NB4 (cell line): ENCODE data around the gene PSME4.

Experiments
- DNase-seq: peaks from one replicate; pipeline ENCODE4 v3.0.0; 2010; ENCODE audit warnings: low read depth
- H3K4me3 ChIP-seq: one replicate; pipeline ENCODE4 v1.5.1; 2011; ENCODE audit warnings: mild to moderate bottlenecking, low read depth, low read length, moderate library complexity
- MYC ChIP-seq: IDR thresholded peaks from 2 replicates; pipeline ENCODE4 v1.6.1; 2011; ENCODE audit warnings: low read depth, low read length
- POLR2A ChIP-seq: IDR thresholded peaks from 2 replicates; pipeline ENCODE4 v1.6.1; 2011; ENCODE audit warnings: mild to moderate bottlenecking; ENCODE audit not compliant: insufficient read length; ENCODE audit errors: extremely low read depth
- TF ChIP-seq, protein P1 (sequence below): IDR thresholded peaks from 2 replicates; pipeline ENCODE4 v1.6.1; 2011; ENCODE audit warnings: low read depth, low read length
- TF ChIP-seq, protein P2 (sequence below): IDR thresholded peaks from one replicate; pipeline ENCODE4 v1.5.1; 2012; ENCODE audit warnings: low read depth, low read length

The PSME4 gene, protein sequence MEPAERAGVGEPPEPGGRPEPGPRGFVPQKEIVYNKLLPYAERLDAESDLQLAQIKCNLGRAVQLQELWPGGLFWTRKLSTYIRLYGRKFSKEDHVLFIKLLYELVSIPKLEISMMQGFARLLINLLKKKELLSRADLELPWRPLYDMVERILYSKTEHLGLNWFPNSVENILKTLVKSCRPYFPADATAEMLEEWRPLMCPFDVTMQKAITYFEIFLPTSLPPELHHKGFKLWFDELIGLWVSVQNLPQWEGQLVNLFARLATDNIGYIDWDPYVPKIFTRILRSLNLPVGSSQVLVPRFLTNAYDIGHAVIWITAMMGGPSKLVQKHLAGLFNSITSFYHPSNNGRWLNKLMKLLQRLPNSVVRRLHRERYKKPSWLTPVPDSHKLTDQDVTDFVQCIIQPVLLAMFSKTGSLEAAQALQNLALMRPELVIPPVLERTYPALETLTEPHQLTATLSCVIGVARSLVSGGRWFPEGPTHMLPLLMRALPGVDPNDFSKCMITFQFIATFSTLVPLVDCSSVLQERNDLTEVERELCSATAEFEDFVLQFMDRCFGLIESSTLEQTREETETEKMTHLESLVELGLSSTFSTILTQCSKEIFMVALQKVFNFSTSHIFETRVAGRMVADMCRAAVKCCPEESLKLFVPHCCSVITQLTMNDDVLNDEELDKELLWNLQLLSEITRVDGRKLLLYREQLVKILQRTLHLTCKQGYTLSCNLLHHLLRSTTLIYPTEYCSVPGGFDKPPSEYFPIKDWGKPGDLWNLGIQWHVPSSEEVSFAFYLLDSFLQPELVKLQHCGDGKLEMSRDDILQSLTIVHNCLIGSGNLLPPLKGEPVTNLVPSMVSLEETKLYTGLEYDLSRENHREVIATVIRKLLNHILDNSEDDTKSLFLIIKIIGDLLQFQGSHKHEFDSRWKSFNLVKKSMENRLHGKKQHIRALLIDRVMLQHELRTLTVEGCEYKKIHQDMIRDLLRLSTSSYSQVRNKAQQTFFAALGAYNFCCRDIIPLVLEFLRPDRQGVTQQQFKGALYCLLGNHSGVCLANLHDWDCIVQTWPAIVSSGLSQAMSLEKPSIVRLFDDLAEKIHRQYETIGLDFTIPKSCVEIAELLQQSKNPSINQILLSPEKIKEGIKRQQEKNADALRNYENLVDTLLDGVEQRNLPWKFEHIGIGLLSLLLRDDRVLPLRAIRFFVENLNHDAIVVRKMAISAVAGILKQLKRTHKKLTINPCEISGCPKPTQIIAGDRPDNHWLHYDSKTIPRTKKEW (N-terminal part only)

DNA sequence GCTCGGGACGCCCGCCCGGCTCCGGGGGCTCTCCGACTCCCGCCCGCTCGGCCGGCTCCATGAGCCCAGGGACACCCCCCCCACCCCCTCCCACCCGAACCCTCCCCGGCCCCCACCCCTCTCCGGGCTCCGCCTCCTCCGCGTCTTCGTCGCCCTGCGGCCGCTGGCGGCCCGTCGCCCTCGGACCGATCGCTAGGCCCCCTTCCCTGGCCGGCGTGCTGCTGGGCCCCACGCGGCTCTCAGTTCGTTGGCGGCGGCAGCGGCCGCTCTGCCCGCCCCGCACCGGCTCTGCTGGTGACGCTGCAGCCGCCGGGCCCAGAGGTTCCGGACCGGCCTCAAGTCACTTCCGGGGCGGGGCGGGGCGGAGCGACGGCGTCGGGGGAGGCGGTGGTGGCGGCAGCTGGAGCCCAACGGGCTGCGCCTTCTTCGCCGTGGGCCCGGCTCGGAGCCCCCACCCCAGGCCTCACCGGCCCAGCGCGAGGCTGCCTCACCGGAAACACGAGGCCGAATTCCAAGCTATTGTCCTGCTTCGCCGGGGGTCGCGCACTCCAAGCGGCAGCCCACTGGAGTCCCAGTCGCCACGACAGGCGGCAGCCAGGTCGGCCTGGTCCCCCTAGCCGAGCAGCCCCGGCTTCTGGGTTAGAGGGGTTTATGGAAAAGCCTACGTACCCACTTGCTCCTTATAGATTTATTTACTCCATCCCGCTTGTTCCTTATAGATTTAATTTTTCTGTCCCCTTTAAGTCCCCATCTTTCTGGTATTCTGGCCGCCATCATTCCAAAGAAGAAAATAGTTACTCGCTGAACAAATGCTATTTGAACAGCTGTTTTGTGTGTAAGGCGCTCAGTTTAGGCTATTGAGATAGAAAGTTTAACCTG is at the start of gene PSME4:
TSS of gene PSME4 (minus strand) at position 270 of the 879 bp plus-strand sequence. CDS start at position 61, 209 bp downstream.
- DNase-seq = peak; percentile 95
- TF ChIP-seq POLR2A = peak; percentile 95
- TF ChIP-seq MYC = peak; percentile 90; the same call in 1 of the 2 replicates
- TF ChIP-seq, protein P1, sequence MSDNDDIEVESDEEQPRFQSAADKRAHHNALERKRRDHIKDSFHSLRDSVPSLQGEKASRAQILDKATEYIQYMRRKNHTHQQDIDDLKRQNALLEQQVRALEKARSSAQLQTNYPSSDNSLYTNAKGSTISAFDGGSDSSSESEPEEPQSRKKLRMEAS = peak; percentile 70
- TF ChIP-seq, protein P2, sequence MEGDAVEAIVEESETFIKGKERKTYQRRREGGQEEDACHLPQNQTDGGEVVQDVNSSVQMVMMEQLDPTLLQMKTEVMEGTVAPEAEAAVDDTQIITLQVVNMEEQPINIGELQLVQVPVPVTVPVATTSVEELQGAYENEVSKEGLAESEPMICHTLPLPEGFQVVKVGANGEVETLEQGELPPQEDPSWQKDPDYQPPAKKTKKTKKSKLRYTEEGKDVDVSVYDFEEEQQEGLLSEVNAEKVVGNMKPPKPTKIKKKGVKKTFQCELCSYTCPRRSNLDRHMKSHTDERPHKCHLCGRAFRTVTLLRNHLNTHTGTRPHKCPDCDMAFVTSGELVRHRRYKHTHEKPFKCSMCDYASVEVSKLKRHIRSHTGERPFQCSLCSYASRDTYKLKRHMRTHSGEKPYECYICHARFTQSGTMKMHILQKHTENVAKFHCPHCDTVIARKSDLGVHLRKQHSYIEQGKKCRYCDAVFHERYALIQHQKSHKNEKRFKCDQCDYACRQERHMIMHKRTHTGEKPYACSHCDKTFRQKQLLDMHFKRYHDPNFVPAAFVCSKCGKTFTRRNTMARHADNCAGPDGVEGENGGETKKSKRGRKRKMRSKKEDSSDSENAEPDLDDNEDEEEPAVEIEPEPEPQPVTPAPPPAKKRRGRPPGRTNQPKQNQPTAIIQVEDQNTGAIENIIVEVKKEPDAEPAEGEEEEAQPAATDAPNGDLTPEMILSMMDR = no peak
- H3K4me3 ChIP-seq = peak within 1 kb of the TSS; percentile 90

DNA sequence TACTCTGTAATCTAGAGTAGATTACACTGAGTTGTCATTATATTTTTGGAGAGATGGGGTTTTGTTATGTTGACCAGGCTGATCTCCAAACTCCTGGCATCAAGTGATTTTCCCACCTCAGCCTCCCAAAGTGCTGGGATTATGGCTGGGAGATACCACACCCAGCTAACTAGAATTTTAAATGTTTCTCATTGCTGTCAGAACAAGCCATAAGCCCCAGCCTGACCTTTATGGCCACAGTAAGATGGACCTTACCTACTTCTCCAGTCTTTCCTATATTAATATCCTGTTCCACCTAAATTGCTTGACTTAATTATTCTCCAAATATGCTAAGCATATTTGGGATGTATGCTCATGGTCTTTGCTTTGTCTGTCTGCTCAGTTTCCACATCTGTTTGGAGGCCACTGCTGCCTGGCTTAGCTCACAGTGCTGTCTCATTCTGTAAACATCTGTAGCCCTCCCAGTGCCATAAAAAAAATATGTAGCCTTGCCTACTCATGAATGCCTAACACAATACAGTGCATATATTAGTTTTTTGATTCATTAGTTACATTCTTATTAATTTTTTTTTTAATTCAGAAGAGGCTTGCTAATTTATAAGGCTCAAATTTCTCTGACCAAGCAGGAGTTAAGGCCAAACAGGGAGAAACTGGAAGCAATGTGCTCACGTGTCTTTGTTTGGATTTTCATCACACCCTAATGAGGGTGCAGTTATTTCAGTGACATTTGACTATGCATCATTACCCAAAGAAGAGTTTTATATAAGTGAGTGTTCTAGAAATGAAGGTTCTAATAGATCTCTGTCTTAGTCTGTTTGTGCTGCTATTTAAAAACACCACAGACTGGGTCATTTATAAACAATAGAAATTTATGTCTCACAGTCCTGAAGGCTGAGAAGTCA is 45.3 kb upstream of the PSME4 start:
- no peak overlapping the region for H3K4me3 ChIP-seq
- TF ChIP-seq MYC (no peak), POLR2A (no peak)
- TF ChIP-seq, protein P2 = no peak
- TF ChIP-seq, protein P1 = no peak
- no peak for DNase-seq

DNA sequence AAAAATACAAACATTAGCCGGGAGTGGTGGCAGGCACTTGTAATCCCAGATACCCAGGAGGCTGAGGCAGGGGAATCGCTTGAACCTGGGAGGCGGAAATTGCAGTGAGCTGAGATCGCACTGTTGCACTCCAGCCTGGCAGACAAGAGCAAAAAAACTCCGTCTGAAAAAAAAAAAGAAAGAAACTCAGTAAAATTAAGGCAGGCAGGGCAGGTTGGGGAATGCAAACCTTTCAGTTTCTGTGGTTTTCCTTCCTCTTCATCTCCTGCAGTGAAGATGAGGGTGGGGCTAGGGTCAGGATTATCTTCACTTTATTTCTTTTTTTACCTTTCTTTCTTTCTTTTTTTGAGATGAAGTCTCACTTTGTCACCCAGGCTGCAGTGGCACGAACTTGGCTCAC is 43.2 kb upstream of the PSME4 start:
- no peak for DNase-seq
- no peak overlapping the region for H3K4me3 ChIP-seq
- TF ChIP-seq, protein P1 = no peak
- TF ChIP-seq, protein P2 = no peak
- no peak for TF ChIP-seq POLR2A

DNA sequence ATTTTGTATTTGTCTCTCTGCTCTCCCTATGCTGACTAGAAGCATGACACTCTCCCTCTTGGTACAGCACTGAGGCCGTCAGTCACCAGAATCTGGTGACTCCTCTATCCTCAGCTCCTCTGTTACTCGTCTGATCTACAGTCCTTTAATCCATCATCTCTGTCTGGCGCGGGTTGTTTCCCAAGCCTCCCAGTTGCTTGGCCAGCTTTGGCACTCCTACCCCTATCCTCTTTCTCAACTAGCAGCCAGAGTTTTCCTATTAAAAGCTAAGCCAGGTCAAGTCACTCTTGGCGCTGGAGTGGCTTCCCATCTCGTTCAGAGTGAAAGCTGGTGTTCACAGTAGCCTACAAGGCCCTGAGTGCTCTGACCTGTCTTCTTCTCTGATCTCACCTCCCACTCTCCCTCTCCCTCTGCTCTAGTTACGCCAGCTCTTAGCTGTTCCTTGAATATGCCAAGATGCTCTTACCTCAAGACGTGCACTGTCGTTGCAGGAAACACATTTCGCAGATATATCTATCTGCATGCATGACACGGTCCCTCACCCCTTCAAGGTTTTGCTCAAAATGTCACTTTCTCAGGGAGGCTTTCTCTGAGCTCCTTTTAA is 41.8 kb upstream of the PSME4 start:
- TF ChIP-seq POLR2A (no peak), MYC (no peak)
- TF ChIP-seq, protein P2 = no peak
- TF ChIP-seq, protein P1 = no peak
- H3K4me3 ChIP-seq = no peak overlapping the region
- no peak for DNase-seq
